Thyroid gland (tissue), 4 donors: Measurements from ENCODE around the gene CRB3. TPM values are rescaled to one million over a fixed set of nuclear protein-coding genes. Genes with fewer than 3 reads are reported as not detected.

Source experiments
- DNase-seq, 2 donors: peaks; one replicate each; pipeline ENCODE4 v3.0.0-alpha.2; 2019
- H3K27ac ChIP-seq, 3 donors: fragments of 200-600 bp; sonication (generic); 1 replicate in 2 of 3; 2 replicates in 1 of 3; pipeline ENCODE4 v1.5.1; 2016 to 2019; ENCODE audit warnings: mild to moderate bottlenecking in 1 of 3, moderate library complexity in 1 of 3
- H3K27me3 ChIP-seq: fragments of 200-600 bp; sonication (generic); one replicate; pipeline ENCODE4 v1.5.1; 2019
- H3K36me3 ChIP-seq, 2 donors: fragments of 200-600 bp; sonication (generic); one replicate each; pipeline ENCODE4 v1.5.1; 2016 to 2019
- H3K4me1 ChIP-seq, 2 donors: fragments of 200-600 bp; sonication (generic); one replicate each; pipeline ENCODE4 v1.5.1; 2017 to 2019
- H3K4me3 ChIP-seq, 3 donors: fragments of 200-600 bp; sonication (generic); replicated peaks in 1 of 3; 1 replicate in 2 of 3; 2 replicates in 1 of 3; pipeline ENCODE4 v1.5.1; 2016; ENCODE audit warnings: mild to moderate bottlenecking in 1 of 3
- H3K9me3 ChIP-seq: fragments of 200-600 bp; sonication (generic); one replicate; pipeline ENCODE4 v1.5.1; 2017
- CTCF ChIP-seq, 6 experiments: fragments of 200-600 bp in 3 of 6; fragments of 450-650 bp in 3 of 6; sonication (generic) in 3 of 6; IDR thresholded peaks; one replicate each; pipeline ENCODE4 v1.5.1; 2016 to 2019; ENCODE audit warnings: antibody characterized with exemption in 6 of 6, mild to moderate bottlenecking in 2 of 6, inconsistent platforms in 1 of 6, moderate library complexity in 1 of 6
- POLR2A ChIP-seq, 2 donors: fragments of 450-650 bp; IDR thresholded peaks; one replicate each; pipeline ENCODE4 v1.6.1; 2017; ENCODE audit warnings: antibody characterized with exemption in 2 of 2, mild to moderate bottlenecking in 2 of 2, moderate library complexity in 1 of 2
- WGBS, 2 donors: methylation state at CpG; one replicate each; pipeline ENCODE4 v1.1.5; 2017; 5-methylcytosine and 5-hydroxymethylcytosine counted together
- intact Hi-C: fragments of 100-400 bp; cut with DNase I; formaldehyde crosslinking; loops from one replicate; pipeline ENCODE4 v1.15.1; 2023
- total RNA-seq, 4 donors: library from RNA; depleted of rRNA; stranded (reverse); fragments of >200 nt; gene quantifications; one replicate each; pipeline ENCODE4 v1.2.3, GENCODE V29; 2016

Gene CRB3
- total RNA-seq, 4 donors from 2014 or later: 21.0 to 65.2 (median 45.3) TPM

DNA sequence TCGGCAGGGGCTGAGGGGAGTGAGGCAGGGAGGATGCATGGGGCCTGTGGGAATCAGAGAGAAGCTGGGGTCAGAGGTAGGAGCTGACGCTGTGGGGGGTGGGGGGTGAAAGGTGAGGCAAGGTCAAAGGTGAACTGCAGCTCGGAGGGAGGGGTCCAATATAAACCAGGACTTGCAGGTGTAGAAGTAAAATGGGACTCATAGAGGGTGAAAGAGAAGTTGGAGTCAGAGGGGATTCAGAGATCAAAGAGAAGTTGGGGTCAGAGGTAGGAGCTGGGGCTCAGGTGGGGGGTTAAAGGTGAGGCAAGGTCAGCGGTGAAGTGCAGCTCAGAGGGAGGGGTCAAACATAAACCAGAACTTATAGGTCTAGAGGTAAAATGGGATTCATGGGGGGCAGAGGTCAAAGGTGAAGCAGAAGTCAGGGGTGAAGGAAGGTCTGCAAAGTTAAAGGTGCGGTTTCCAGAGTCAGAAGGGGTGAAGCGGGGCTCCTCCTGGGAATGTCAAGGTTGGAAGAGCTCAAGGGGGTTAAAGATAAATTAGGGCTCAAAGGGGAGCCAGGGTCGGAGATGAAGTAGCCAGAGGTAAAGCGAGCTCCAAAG lies 30.5 kb downstream of the CRB3 start:
- DNase-seq: no peak
- TF ChIP-seq CTCF (IDR thresholded peaks at IDR 0.05): no peak
- H3K27ac ChIP-seq: no peak overlapping the region
- intact Hi-C loops: no loop called here
- H3K27me3 ChIP-seq: no peaks in the 10 kb centered on the region
- H3K36me3 ChIP-seq: no peaks in the 10 kb centered on the region
- no peaks in the 10 kb centered on the region for H3K4me1 ChIP-seq
- no peak overlapping the region for H3K4me3 ChIP-seq
- H3K9me3 ChIP-seq: no peaks in the 10 kb centered on the region
- WGBS, 2 donors: 81 to 87% methylated on average over 8 of the region's 8 CpGs

DNA sequence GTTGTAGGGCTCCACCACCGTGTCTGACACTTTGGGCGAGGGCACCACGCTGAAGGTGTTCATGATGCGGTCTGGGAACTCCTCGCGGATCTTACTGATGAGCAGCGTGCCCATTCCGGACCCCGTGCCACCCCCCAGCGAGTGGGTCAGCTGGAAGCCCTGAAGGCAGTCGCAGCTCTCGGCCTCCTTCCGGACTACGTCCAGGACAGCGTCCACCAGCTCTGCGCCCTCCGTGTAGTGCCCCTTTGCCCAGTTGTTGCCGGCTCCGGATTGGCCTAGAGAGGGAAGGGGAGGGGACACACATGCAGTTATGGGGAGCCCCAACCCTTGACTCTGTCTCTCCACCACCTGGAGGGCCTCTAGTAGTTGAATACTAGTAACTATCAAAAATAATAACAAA lies 31.9 kb downstream of the CRB3 start:
- WGBS, 2 donors: 96% methylated on average over 16 to 17 of the region's 19 CpGs
- Histone ChIP-seq H3K4me3 (no peak overlapping the region), H3K27me3 (peaks cover under 1% of the 10 kb centered on the region), H3K9me3 (no peaks in the 10 kb centered on the region), H3K4me1 (no peaks in the 10 kb centered on the region), H3K36me3 (no peaks in the 10 kb centered on the region), H3K27ac (no peak overlapping the region)
- TF ChIP-seq POLR2A (IDR thresholded peaks at IDR 0.05) (no peak), CTCF (IDR thresholded peaks at IDR 0.05) (no peak)
- no peak for DNase-seq
- intact Hi-C loops: no loop called here

DNA sequence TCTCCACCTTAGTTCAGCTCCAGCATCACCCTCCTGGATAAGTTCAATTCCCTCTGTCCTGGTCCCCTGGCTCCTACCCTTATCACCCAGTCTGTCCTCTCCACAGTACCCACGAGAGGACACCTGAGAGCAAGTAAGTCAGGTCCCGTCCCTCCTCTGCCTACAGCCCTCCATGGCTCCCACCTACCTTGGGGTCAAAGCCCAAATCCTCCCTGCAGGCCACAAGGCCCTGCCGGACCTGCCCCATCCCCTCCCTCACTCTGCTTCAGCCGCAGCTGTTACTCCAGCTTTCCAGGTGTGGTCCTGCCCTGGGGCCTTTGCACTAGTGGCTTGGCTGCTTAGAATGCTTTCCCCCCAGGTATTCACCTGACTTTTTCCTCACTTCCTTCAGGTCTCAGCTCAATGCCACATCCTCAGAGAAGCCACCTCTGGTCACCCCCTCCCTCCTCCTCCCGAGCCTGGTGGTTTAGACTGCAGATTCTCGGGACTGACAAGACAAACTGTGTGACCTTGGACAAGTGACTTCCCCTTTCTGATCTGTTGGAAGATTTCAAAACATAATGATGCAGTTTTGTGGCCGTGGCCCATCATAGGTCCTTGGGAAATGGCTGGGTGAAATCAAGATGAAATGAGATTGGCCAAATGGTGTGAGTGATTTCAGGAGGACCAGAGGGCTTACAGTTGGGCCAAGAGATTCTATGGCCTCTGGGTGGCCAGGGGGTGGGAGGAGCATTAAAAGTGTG lies 34.4 kb downstream of the CRB3 start:
- WGBS, 2 donors: 75 to 89% methylated on average over 7 of the region's 7 CpGs
- peaks cover 19% of the 10 kb centered on the region for H3K27me3 ChIP-seq

DNA sequence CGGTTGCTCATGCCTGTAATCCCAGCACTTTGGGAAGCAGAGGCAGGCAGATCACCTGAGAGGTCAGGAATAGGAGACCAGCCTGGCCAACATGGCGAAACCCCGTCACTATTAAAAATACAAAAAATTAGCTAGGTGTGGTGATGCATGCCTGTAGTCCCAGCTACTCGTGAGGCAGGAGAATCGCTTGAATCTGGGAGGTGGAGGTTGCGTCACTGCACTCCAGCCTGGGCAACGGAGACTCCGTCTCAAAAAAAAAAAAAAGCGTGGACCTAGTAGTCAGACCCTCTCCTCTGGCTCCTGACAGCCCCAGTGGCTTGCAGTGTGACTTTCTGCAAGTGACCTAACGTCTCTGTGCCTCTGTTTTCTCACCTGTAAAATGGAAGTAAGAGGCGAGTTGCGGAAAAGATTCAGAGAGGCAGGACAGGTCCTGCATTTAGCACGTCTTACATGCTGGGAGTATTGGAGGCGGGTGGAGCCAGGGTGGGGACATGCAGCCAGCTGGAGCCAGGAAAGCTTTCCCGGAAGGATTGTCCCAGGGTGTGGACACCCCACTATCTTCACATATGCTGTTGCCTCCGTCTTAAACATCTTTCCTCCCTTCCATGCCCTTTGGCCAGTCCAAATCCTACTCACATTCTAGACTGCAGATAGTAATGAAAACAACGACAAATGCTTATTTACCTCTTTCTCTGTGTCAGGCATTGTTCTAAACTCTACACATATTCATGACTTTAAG lies 35.1 kb downstream of the CRB3 start:
- intact Hi-C loops: no loop called here
- Histone ChIP-seq H3K9me3 (no peaks in the 10 kb centered on the region), H3K4me1 (peaks cover 7 to 10% of the 10 kb centered on the region in 2 donors), H3K36me3 (no peaks in the 10 kb centered on the region), H3K27me3 (peaks cover 19% of the 10 kb centered on the region), H3K27ac (no peak overlapping the region), H3K4me3 (no peak overlapping the region)
- TF ChIP-seq CTCF (IDR thresholded peaks at IDR 0.05): no peak
- no peak for TF ChIP-seq POLR2A (IDR thresholded peaks at IDR 0.05)
- DNase-seq: no peak
- 71 to 78% methylated on average over 17 of the region's 17 CpGs for WGBS, 2 donors

More for the DNA sequence above, 34.4 kb downstream of the CRB3 start:
- no peaks in the 10 kb centered on the region for H3K9me3 ChIP-seq
- H3K36me3 ChIP-seq: no peaks in the 10 kb centered on the region
- TF ChIP-seq CTCF (IDR thresholded peaks at IDR 0.05): no peak
- no peak for TF ChIP-seq POLR2A (IDR thresholded peaks at IDR 0.05)
- H3K4me3 ChIP-seq: no peak overlapping the region
- intact Hi-C loops: no loop called here
- H3K4me1 ChIP-seq: peaks cover 7 to 10% of the 10 kb centered on the region in 2 donors
- no peak overlapping the region for H3K27ac ChIP-seq
- no peak for DNase-seq
